NCI-H146 treated with DMSO at 0.1 percent for 48 hours (cell line): ENCODE data around the gene CLCN4.

Source experiments
- DNase-seq: peaks from one replicate; lab custom pipeline; 2025; ENCODE audit not compliant: unreplicated experiment; lab: John Stamatoyannopoulos, UW

Gene CLCN4

GRCh38 chrX:10166248-10166716, 9.5 kb downstream of the CLCN4 start:
- no peak for DNase-seq

- DNase-seq = no peak
Measured at GRCh38 chrX:10166731-10167151, 10.0 kb downstream of the CLCN4 start.

GRCh38 chrX:10167573-10167972, 10.8 kb downstream of the CLCN4 start:
- no peak for DNase-seq

GRCh38 chrX:10168226-10168625, 11.5 kb downstream of the CLCN4 start:
- DNase-seq = no peak

- no peak for DNase-seq
Measured at GRCh38 chrX:10169175-10169574, 12.4 kb downstream of the CLCN4 start.

- DNase-seq = no peak
Measured at GRCh38 chrX:10171249-10171648, 14.5 kb downstream of the CLCN4 start.

GRCh38 chrX:10172877-10173276, 16.1 kb downstream of the CLCN4 start:
- no peak for DNase-seq

- no peak for DNase-seq
Measured at GRCh38 chrX:10173331-10173900, 16.6 kb downstream of the CLCN4 start.

- no peak for DNase-seq
Measured at GRCh38 chrX:10174051-10174450, 17.3 kb downstream of the CLCN4 start.

- DNase-seq = no peak
Measured at GRCh38 chrX:10174810-10175209, 18.0 kb downstream of the CLCN4 start.

- DNase-seq = no peak
Measured at GRCh38 chrX:10175319-10175871, 18.6 kb downstream of the CLCN4 start.

GRCh38 chrX:10176121-10177003, 19.6 kb downstream of the CLCN4 start:
- no peak for DNase-seq

- DNase-seq = no peak
Measured at GRCh38 chrX:10177004-10177396, 20.2 kb downstream of the CLCN4 start.

- DNase-seq = no peak
Measured at GRCh38 chrX:10177601-10178000, 20.8 kb downstream of the CLCN4 start.

- no peak for DNase-seq
Measured at GRCh38 chrX:10178866-10179463, 22.2 kb downstream of the CLCN4 start.

- no peak for DNase-seq
Measured at GRCh38 chrX:10183760-10184159, 27.0 kb downstream of the CLCN4 start.

GRCh38 chrX:10184411-10184810, 27.6 kb downstream of the CLCN4 start:
- DNase-seq = no peak

- no peak for DNase-seq
Measured at GRCh38 chrX:10186355-10186754, 29.6 kb downstream of the CLCN4 start.

GRCh38 chrX:10187421-10187820, 30.6 kb downstream of the CLCN4 start:
- no peak for DNase-seq

GRCh38 chrX:10189317-10190268, 32.8 kb downstream of the CLCN4 start:
- DNase-seq = peak; percentile 15

GRCh38 chrX:10190367-10190766, 33.6 kb downstream of the CLCN4 start:
- DNase-seq = peak; percentile 6
